ENCODE measurements around the gene PRELID2. TPM values are rescaled to one million over a fixed set of nuclear protein-coding genes. Genes with fewer than 3 reads are reported as not detected.

PRELID2 gene
- total RNA-seq, 6 donors from 2014 or later, result 3.2 to 13.7 (median 6.5) TPM

GRCh38 chr5:145818604-145819003 lies 16.5 kb downstream of the PRELID2 start:
- H3K4me3 ChIP-seq, result no peak overlapping the region
- no peak for TF ChIP-seq EP300 (IDR thresholded peaks at IDR 0.05)
- ATAC-seq (ENCODE audit: low FRiP score in 2 of 2) (no peak), DNase-seq (no peak)
- no peaks in the 10 kb centered on the region for H3K27me3 ChIP-seq
- H3K4me1 ChIP-seq, result peaks cover 0 to 5% (median 0%) of the 10 kb centered on the region in 4 donors
- H3K27ac ChIP-seq, result no peak overlapping the region
- peaks cover 0 to 9% (median 0%) of the 10 kb centered on the region in 4 donors for H3K36me3 ChIP-seq
- WGBS, 2 donors, result 85 to 91% methylated on average over 4 of the region's 4 CpGs
- no peaks in the 10 kb centered on the region for H3K9me3 ChIP-seq

GRCh38 chr5:145812877-145813276 lies 22.3 kb downstream of the PRELID2 start:
- Histone ChIP-seq H3K4me3 (no peak overlapping the region), H3K9me3 (no peaks in the 10 kb centered on the region), H3K27ac (no peak overlapping the region), H3K36me3 (peaks cover 0 to 8% (median 0%) of the 10 kb centered on the region in 4 donors), H3K4me1 (no peaks in the 10 kb centered on the region), H3K27me3 (no peaks in the 10 kb centered on the region)
- ATAC-seq (ENCODE audit: low FRiP score in 2 of 2) (no peak), DNase-seq (no peak)
- TF ChIP-seq EP300 (IDR thresholded peaks at IDR 0.05), result no peak
- no peak for TF ChIP-seq POLR2A (IDR thresholded peaks at IDR 0.05)
- TF ChIP-seq, protein P1, sequence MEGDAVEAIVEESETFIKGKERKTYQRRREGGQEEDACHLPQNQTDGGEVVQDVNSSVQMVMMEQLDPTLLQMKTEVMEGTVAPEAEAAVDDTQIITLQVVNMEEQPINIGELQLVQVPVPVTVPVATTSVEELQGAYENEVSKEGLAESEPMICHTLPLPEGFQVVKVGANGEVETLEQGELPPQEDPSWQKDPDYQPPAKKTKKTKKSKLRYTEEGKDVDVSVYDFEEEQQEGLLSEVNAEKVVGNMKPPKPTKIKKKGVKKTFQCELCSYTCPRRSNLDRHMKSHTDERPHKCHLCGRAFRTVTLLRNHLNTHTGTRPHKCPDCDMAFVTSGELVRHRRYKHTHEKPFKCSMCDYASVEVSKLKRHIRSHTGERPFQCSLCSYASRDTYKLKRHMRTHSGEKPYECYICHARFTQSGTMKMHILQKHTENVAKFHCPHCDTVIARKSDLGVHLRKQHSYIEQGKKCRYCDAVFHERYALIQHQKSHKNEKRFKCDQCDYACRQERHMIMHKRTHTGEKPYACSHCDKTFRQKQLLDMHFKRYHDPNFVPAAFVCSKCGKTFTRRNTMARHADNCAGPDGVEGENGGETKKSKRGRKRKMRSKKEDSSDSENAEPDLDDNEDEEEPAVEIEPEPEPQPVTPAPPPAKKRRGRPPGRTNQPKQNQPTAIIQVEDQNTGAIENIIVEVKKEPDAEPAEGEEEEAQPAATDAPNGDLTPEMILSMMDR (IDR thresholded peaks at IDR 0.05), result no peak
- TF ChIP-seq POLR2AphosphoS5 (IDR thresholded peaks at IDR 0.05), result no peak
- 44 to 67% methylated on average over 1 of the region's 1 CpG for WGBS, 2 donors

DNA sequence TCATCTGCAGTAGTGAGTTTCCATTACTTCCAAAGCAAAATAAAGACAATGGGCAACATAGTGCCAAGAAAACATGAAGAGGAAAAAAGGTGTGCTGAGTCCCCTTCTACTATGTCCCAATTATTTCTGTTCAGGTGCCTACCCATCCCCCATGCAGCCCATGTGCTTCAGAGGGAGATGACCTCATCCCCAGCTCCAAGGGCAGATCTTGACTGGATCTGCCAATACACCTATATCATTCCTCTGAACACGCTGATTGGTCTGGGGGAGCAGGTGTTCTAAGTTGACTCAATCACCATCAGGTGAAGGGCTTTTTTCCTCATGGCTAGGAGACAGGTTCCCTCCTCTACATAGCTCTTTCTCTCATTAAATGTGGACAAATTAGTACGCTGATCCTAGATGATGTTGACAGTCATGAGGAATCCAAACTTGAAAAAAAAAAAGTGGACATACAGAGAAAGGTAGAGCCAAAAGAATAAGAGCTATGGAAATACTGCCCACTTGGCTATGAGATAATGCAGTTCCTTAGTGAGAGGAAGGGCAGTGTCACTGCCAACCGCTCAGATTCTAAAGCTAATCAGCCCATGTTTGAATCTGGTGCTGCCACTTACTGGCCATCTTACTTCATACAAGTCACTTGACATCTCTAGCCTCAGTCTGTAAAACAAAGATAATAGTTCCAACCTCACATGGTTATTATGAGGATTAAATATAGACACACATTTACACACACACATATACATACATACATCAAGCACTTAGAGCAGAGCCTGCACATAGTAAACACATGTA lies 23.1 kb downstream of the PRELID2 start:
- TF ChIP-seq, protein P1 (IDR thresholded peaks at IDR 0.05), result peak in 1 of 6 experiments; percentile 19
- TF ChIP-seq POLR2A (IDR thresholded peaks at IDR 0.05), result no peak
- no peak for TF ChIP-seq EP300 (IDR thresholded peaks at IDR 0.05)
- TF ChIP-seq POLR2AphosphoS5 (IDR thresholded peaks at IDR 0.05), result no peak
- no peak for ATAC-seq (ENCODE audit: low FRiP score in 2 of 2)

GRCh38 chr5:145806923-145807322 lies 28.2 kb downstream of the PRELID2 start:
- DNase-seq (no peak), ATAC-seq (ENCODE audit: low FRiP score in 2 of 2) (no peak)
- TF ChIP-seq, protein P1 (IDR thresholded peaks at IDR 0.05), result no peak
- TF ChIP-seq POLR2A (IDR thresholded peaks at IDR 0.05), result no peak
- no peak for TF ChIP-seq EP300 (IDR thresholded peaks at IDR 0.05)
- no peak for TF ChIP-seq POLR2AphosphoS5 (IDR thresholded peaks at IDR 0.05)
- H3K36me3 ChIP-seq, result no peaks in the 10 kb centered on the region
- no peaks in the 10 kb centered on the region for H3K9me3 ChIP-seq
- no peaks in the 10 kb centered on the region for H3K4me1 ChIP-seq
- WGBS, 2 donors, result 86 to 88% methylated on average over 5 of the region's 5 CpGs
- H3K4me3 ChIP-seq, result no peak overlapping the region
- H3K27ac ChIP-seq, result no peak overlapping the region
- H3K27me3 ChIP-seq, result no peaks in the 10 kb centered on the region

More for the DNA sequence above, 23.1 kb downstream of the PRELID2 start:
- DNase-seq, result no peak
- Histone ChIP-seq H3K4me1 (no peaks in the 10 kb centered on the region), H3K27me3 (no peaks in the 10 kb centered on the region), H3K36me3 (peaks cover 0 to 4% (median 0%) of the 10 kb centered on the region in 4 donors), H3K4me3 (no peak overlapping the region), H3K27ac (no peak overlapping the region), H3K9me3 (no peaks in the 10 kb centered on the region)
- WGBS, 2 donors, result 77 to 88% methylated on average over 3 of the region's 3 CpGs

DNA sequence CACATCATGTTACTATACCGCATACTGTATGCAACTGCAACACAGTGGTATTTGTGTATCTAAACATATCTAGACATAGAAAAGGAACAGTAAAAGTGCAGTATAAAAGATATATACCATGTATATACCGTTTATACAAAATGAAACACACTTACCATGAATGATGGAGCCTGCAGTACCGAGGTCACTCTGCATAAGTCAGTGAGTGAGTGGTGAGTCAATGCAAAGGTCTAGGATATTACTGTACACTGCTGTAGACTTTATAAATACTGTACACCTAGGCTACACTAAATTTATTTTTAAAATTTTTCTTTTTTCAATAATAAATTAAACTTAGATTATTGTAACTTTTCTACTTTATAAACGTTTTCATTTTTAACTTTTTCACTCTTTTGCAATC lies 29.3 kb downstream of the PRELID2 start:
- Histone ChIP-seq H3K27ac (no peak overlapping the region), H3K27me3 (no peaks in the 10 kb centered on the region), H3K36me3 (no peaks in the 10 kb centered on the region), H3K9me3 (no peaks in the 10 kb centered on the region), H3K4me3 (no peak overlapping the region), H3K4me1 (no peaks in the 10 kb centered on the region)
- DNase-seq (no peak), ATAC-seq (ENCODE audit: low FRiP score in 2 of 2) (no peak)
- WGBS, 2 donors, result 82 to 87% methylated on average over 4 of the region's 4 CpGs
- TF ChIP-seq, protein P1 (IDR thresholded peaks at IDR 0.05), result no peak
- TF ChIP-seq POLR2AphosphoS5 (IDR thresholded peaks at IDR 0.05) (no peak), POLR2A (IDR thresholded peaks at IDR 0.05) (no peak), EP300 (IDR thresholded peaks at IDR 0.05) (no peak)

All from upper lobe of left lung (tissue), 6 donors.